GM18868 (cell line): ENCODE data around the gene DNAJC18.
"Not testable (repeated sequence)": the region's sequence is repeated elsewhere in the genome, so short reads cannot be mapped to it uniquely, and the experiment has no call there.

ENCODE experiments used
- ATAC-seq: cut with Tn5 transposase; IDR thresholded peaks from one replicate; pipeline ENCODE4 v1.9.1; 2021; ENCODE audit warnings: mild to moderate bottlenecking, moderate library complexity; ENCODE audit not compliant: unreplicated experiment

The DNAJC18 gene

GRCh38 chr5:139389701-139390638 lies 49.4 kb downstream of the DNAJC18 start, which contains the start of gene MZB1:
MZB1 (minus strand) TSS chr5:139389913; CDS start chr5:139389856, 57 bp downstream.
- peak; percentile 46 for ATAC-seq

- ATAC-seq = no peak
Measured at GRCh38 chr5:139388198-139388821, 51.0 kb downstream of the DNAJC18 start.

GRCh38 chr5:139387611-139388197 lies 51.6 kb downstream of the DNAJC18 start:
- no peak for ATAC-seq

GRCh38 chr5:139386956-139387355 lies 52.4 kb downstream of the DNAJC18 start:
- ATAC-seq = not testable (repeated sequence)

GRCh38 chr5:139386050-139386438 lies 53.3 kb downstream of the DNAJC18 start:
- ATAC-seq = no peak

GRCh38 chr5:139385061-139386049 lies 54.0 kb downstream of the DNAJC18 start:
- no peak for ATAC-seq

GRCh38 chr5:139384591-139385051 lies 54.7 kb downstream of the DNAJC18 start:
- no peak for ATAC-seq

GRCh38 chr5:139383993-139384590 lies 55.2 kb downstream of the DNAJC18 start:
- ATAC-seq = no peak

- no peak for ATAC-seq
Measured at GRCh38 chr5:139383275-139383992, 55.9 kb downstream of the DNAJC18 start, which contains the start of gene SLC23A1. SLC23A1 (minus strand) TSS chr5:139383297; CDS start chr5:139383253, 44 bp downstream.

GRCh38 chr5:139382807-139383206 lies 56.5 kb downstream of the DNAJC18 start:
- ATAC-seq = no peak

GRCh38 chr5:139381837-139382761 lies 57.2 kb downstream of the DNAJC18 start:
- no peak for ATAC-seq

GRCh38 chr5:139379626-139380449 lies 59.5 kb downstream of the DNAJC18 start:
- no peak for ATAC-seq

- no peak for ATAC-seq
Measured at GRCh38 chr5:139378941-139379361, 60.4 kb downstream of the DNAJC18 start.

- no peak for ATAC-seq
Measured at GRCh38 chr5:139378101-139378825, 61.1 kb downstream of the DNAJC18 start.

GRCh38 chr5:139377226-139377625 lies 62.1 kb downstream of the DNAJC18 start:
- no peak for ATAC-seq

- ATAC-seq = no peak
Measured at GRCh38 chr5:139376364-139376763, 63.0 kb downstream of the DNAJC18 start.
